GM18907 (cell line): ENCODE measurements around the gene DACT3.

Source experiments
- ATAC-seq: cut with Tn5 transposase; IDR thresholded peaks from one replicate; pipeline ENCODE4 v1.9.1; 2021; ENCODE audit warnings: mild to moderate bottlenecking, moderate library complexity; ENCODE audit not compliant: unreplicated experiment

Gene DACT3

GRCh38 chr19:46601318-46602224, 59.4 kb downstream of the DACT3 start, which contains the start of gene CALM3:
Gene CALM3 (plus strand): TSS chr19:46601330. CDS start chr19:46601435, 105 bp downstream.
- ATAC-seq = no peak

GRCh38 chr19:46600384-46601317, 60.3 kb downstream of the DACT3 start:
- ATAC-seq = peak; percentile 88

- ATAC-seq = no peak
These were observed 61.1 kb downstream of the DACT3 start for GRCh38 chr19:46599716-46600373.

GRCh38 chr19:46598372-46598917, 62.5 kb downstream of the DACT3 start:
- no peak for ATAC-seq
